Small intestine (tissue), 7 donors: Measurements from ENCODE around the gene RNF150. TPM values are rescaled to one million over a fixed set of nuclear protein-coding genes. Genes with fewer than 3 reads are reported as not detected.
"Not testable (repeated sequence)": the region's sequence is repeated elsewhere in the genome, so short reads cannot be mapped to it uniquely, and the experiment has no call there.

Source experiments
- DNase-seq, 2 donors: peaks; one replicate each; pipeline versions ENCODE4 v3.0.0 to v3.0.0-alpha.2; 2013
- FAIRE-seq: peaks from 2 replicates; lab custom pipeline; 2012; peaks lifted over from hg19 to GRCh38; lab: Jason Lieb, UNC
- H3K27ac ChIP-seq, 3 donors: one replicate each; pipeline ENCODE4 v1.5.1; 2013; ENCODE audit warnings: low read length in 2 of 3, mild to moderate bottlenecking in 2 of 3, control low read depth in 1 of 3, inconsistent platforms in 1 of 3, low read depth in 1 of 3, moderate library complexity in 1 of 3
- H3K27me3 ChIP-seq, 3 donors: one replicate each; pipeline ENCODE4 v1.6.1; 2013; ENCODE audit warnings: low read length in 3 of 3, inconsistent platforms in 1 of 3; ENCODE audit not compliant: control insufficient read depth in 3 of 3, insufficient read depth in 3 of 3
- H3K36me3 ChIP-seq, 3 donors: one replicate each; pipeline ENCODE4 v1.6.1; 2013; ENCODE audit warnings: low read length in 3 of 3, inconsistent platforms in 1 of 3, low read depth in 1 of 3, mild to moderate bottlenecking in 1 of 3, moderate library complexity in 1 of 3; ENCODE audit not compliant: control insufficient read depth in 3 of 3, insufficient read depth in 2 of 3
- H3K4me1 ChIP-seq, 3 donors: one replicate each; pipeline ENCODE4 v1.6.1; 2013; ENCODE audit warnings: low read length in 2 of 3, inconsistent platforms in 1 of 3, low read depth in 1 of 3, mild to moderate bottlenecking in 1 of 3, moderate library complexity in 1 of 3; ENCODE audit not compliant: control insufficient read depth in 3 of 3, insufficient read depth in 2 of 3
- H3K4me3 ChIP-seq, 3 donors: one replicate each; pipeline ENCODE4 v1.5.1; 2013; ENCODE audit warnings: low read length in 3 of 3, control low read depth in 1 of 3, inconsistent platforms in 1 of 3, low read depth in 1 of 3, mild to moderate bottlenecking in 1 of 3, moderate library complexity in 1 of 3
- H3K9me3 ChIP-seq, 2 donors: one replicate each; pipeline ENCODE4 v1.6.1; 2013; ENCODE audit warnings: low read depth in 1 of 2, low read length in 1 of 2; ENCODE audit not compliant: control insufficient read depth in 2 of 2, insufficient read depth in 1 of 2
- WGBS, 3 donors: extraction: QIAGEN DNeasy Blood & Tissue Kit; methylation state at CpG; one replicate each; pipeline ENCODE4 v1.1.7; 2013; 5-methylcytosine and 5-hydroxymethylcytosine counted together
- polyA plus RNA-seq, 4 donors: library from polyadenylated mRNA; stranded (reverse) in 3 of 4; unstranded in 1 of 4; fragments of 200-250 nt in 3 of 4; fragments of 120-200 nt in 1 of 4; gene quantifications; one replicate each; pipeline versions ENCODE4 v1.2.1 to v1.2.3, GENCODE V29; 2013
- donor health status: healthy with polysubstance abuse.
- donor health status: control.
- donor health status: control.
- donor health status: Bipolar disorder and iron deficiency.
- donor health status: healthy.

Gene RNF150
- polyA plus RNA-seq, 4 donors, result 0.27 to 2.3 (median 1.1) TPM; not detected in 1

DNA sequence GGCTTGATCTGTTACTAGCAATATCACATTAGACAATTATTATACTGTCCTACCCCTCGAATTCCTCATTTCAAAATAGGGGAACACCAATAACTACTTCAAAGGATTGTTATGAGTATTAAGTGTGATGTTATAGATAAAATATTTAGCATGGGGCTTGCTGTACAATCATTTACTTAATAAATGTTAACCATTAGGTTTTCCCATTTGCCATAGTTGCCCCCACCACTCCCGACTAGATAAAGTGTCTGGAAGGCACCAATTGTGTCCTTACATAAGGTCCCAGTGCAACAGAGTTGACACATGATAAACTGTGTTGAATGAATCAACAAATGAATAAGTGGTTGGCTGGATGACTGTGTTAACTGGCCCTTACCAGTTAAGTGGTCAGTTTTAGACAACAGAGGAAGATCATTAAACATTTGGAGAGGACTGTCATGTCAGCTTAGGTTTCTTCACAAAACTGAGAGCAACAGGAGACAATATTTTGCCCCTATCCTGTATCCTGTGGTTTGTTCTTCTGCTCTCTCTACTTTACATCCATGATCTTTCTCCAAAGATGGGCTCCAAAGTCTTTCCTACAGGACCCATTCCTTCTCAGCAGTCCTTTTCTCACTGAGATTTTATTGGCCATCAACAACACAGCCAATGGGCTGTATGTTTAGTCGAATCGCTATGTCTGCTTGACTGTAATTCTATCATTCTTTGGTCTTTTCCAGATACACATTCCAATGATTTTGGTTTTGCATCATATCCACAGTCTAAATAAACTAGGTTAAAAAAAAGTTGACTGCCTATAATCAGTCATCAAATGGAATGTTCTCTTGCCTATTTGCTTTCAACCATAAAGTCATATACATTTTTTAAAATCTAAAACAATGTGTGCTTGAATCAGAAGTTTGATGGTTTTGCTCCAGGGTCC lies 74.4 kb downstream of the RNF150 start:
- H3K9me3 ChIP-seq, result no peaks in the 10 kb centered on the region
- no peak for FAIRE-seq
- H3K27ac ChIP-seq, result no peak overlapping the region
- H3K27me3 ChIP-seq, result no peaks in the 10 kb centered on the region
- no peaks in the 10 kb centered on the region for H3K36me3 ChIP-seq
- 57 to 61% (median 58%) methylated on average over 4 of the region's 4 CpGs for WGBS, 3 donors
- H3K4me1 ChIP-seq, result no peaks in the 10 kb centered on the region
- no peak overlapping the region for H3K4me3 ChIP-seq
- no peak for DNase-seq

- 73 to 76% (median 74%) methylated on average over 2 of the region's 2 CpGs for WGBS, 3 donors
- Histone ChIP-seq H3K4me1 (no peaks in the 10 kb centered on the region), H3K36me3 (no peaks in the 10 kb centered on the region), H3K4me3 (no peak overlapping the region), H3K27ac (no peak overlapping the region), H3K27me3 (no peaks in the 10 kb centered on the region), H3K9me3 (no peaks in the 10 kb centered on the region)
- DNase-seq (no peak), FAIRE-seq (no peak)
Measured at GRCh38 chr4:141057582-141057981, 75.7 kb downstream of the RNF150 start.

GRCh38 chr4:141056473-141056872 lies 76.8 kb downstream of the RNF150 start:
- Histone ChIP-seq H3K27ac (no peak overlapping the region), H3K4me3 (no peak overlapping the region), H3K36me3 (no peaks in the 10 kb centered on the region), H3K9me3 (peaks cover 0 to 4% of the 10 kb centered on the region in 2 donors), H3K27me3 (no peaks in the 10 kb centered on the region), H3K4me1 (no peaks in the 10 kb centered on the region)
- DNase-seq (no peak), FAIRE-seq (no peak)
- 64 to 83% (median 81%) methylated on average over 3 of the region's 3 CpGs for WGBS, 3 donors

DNA sequence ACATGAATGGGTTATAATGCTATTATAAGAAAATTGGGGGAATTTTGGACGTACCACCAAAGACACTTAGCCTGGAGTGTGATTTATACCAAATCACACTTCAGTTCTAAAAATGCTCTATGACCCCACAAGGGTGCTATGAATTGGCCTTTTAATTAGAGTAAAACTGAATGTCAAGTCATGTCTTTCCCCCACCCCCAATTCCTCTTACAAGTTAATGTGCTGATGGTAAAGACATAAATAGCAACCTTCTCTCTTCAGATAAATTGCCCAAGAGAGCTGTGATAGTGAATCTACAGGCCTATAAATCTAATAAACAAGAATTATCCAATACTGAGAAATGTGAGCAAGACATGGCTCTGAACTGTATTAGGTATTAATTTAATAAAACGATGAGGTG lies 78.8 kb downstream of the RNF150 start:
- H3K27ac ChIP-seq, result no peak overlapping the region
- WGBS, 3 donors, result 81 to 93% (median 87%) methylated on average over 2 of the region's 2 CpGs
- no peaks in the 10 kb centered on the region for H3K36me3 ChIP-seq
- H3K4me3 ChIP-seq, result no peak overlapping the region
- H3K4me1 ChIP-seq, result no peaks in the 10 kb centered on the region
- H3K9me3 ChIP-seq, result peaks cover 0 to 15% of the 10 kb centered on the region in 2 donors
- no peak for FAIRE-seq
- DNase-seq, result no peak
- H3K27me3 ChIP-seq, result no peaks in the 10 kb centered on the region

- not testable (repeated sequence) for FAIRE-seq, H3K27me3 ChIP-seq, H3K36me3 ChIP-seq, H3K4me1 ChIP-seq, DNase-seq, H3K27ac ChIP-seq, H3K4me3 ChIP-seq
- WGBS, 3 donors, result 80 to 89% (median 89%) methylated on average over 1 of the region's 1 CpG
- peaks cover 0 to 15% of the 10 kb centered on the region in 2 donors for H3K9me3 ChIP-seq
Measured at GRCh38 chr4:141050999-141051398, 82.3 kb downstream of the RNF150 start.

DNA sequence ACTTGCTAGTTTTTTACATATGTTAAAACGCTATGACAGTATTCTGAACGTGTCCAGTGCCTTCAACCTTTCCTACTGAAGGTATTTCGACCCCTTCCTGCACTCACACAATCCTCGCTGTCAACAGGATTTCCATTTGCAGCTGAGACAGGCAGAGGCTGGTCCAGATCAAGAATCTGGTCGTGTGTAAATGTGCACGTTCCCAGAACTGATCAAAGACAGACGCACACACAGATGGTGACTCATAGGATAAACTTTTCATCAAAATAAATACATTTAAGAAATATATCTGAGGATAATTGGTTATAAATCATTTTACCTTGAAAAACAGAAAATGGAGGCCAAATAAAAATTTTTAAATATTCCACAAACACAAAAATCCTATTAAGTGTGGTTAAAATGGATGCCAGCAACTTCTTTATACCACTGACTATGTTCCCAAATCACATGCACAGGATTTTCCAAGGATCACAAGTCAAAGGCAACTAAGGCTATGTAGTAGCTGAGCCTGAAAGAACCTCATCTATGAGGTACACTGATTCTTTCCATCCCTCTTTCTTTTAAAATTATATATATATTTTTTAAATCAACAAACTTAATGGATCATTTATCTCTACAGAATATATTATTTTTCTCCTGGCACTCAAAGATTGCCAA lies 85.9 kb downstream of the RNF150 start:
- DNase-seq, result no peak
- 50 to 63% (median 63%) methylated on average over 7 of the region's 7 CpGs for WGBS, 3 donors
- FAIRE-seq, result no peak

DNA sequence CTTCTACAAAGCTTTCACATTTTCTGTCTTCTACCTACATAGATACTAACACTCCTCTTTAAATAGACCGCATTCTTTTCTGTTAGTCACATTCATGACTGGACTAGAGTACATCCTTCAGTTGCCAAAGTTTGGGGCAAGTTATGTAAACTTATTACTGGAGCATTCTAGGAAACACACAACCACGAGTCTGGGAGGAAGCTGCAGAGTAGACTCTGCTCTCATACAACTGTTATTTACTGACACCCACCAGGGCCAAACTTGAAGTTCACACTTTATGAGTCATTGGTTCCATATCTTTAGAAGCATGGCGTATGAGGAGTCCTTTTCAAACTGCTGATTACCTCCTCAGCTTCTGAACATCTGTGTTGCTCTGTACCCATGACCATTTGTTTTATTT lies 87.0 kb downstream of the RNF150 start:
- 43 to 54% (median 51%) methylated on average over 3 of the region's 3 CpGs for WGBS, 3 donors
- Histone ChIP-seq H3K36me3 (no peaks in the 10 kb centered on the region), H3K4me1 (no peaks in the 10 kb centered on the region), H3K9me3 (peaks cover 0 to 11% of the 10 kb centered on the region in 2 donors), H3K4me3 (no peak overlapping the region), H3K27ac (no peak overlapping the region), H3K27me3 (no peaks in the 10 kb centered on the region)
- DNase-seq, result no peak
- no peak for FAIRE-seq

More for the DNA sequence above, 85.9 kb downstream of the RNF150 start:
- peaks cover 0 to 15% of the 10 kb centered on the region in 2 donors for H3K9me3 ChIP-seq
- no peaks in the 10 kb centered on the region for H3K4me1 ChIP-seq
- no peak overlapping the region for H3K4me3 ChIP-seq
- no peaks in the 10 kb centered on the region for H3K36me3 ChIP-seq
- H3K27ac ChIP-seq, result no peak overlapping the region
- no peaks in the 10 kb centered on the region for H3K27me3 ChIP-seq

- no peak for FAIRE-seq
- DNase-seq, result no peak
- no peaks in the 10 kb centered on the region for H3K36me3 ChIP-seq
- no peaks in the 10 kb centered on the region for H3K27me3 ChIP-seq
- WGBS, 3 donors, result 81 to 90% (median 88%) methylated on average over 4 of the region's 4 CpGs
- H3K27ac ChIP-seq, result no peak overlapping the region
- H3K4me1 ChIP-seq, result no peaks in the 10 kb centered on the region
- peaks cover 0 to 8% of the 10 kb centered on the region in 2 donors for H3K9me3 ChIP-seq
- no peak overlapping the region for H3K4me3 ChIP-seq
Measured at GRCh38 chr4:141045848-141046247, 87.4 kb downstream of the RNF150 start.
